PC-9 (cell line): ENCODE results near the gene UNC13D. TPM values are rescaled to one million over a fixed set of nuclear protein-coding genes. Genes with fewer than 3 reads are reported as not detected.

Experiments
- BruUV-seq: library from RNA; stranded (reverse); fragments of 400-500 nt; replicated peaks from 2 replicates; lab custom pipeline; 2021; lab: Mats Ljungman, UMichigan
- CTCF ChIA-PET: fragments of 300-600 bp; sonication (Branson Sonifier 250); formaldehyde crosslinking; loops from one replicate; lab custom pipeline; 2022; ENCODE audit warnings: antibody characterized with exemption; lab: Charles Lee
- POLR2A ChIA-PET: fragments of 300-600 bp; sonication (Branson Sonifier 250); formaldehyde crosslinking; loops from one replicate; lab custom pipeline; 2022; ENCODE audit warnings: antibody characterized with exemption; ENCODE audit not compliant: unreplicated experiment; lab: Charles Lee
- DNase-seq, 2 experiments: peaks; one replicate each; pipeline versions ENCODE4 v3.0.0 to v3.0.0-alpha.2; 2015 to 2022; ENCODE audit warnings: mixed read lengths in 1 of 2
- H2AFZ ChIP-seq: fragments of 200-600 bp; sonication (generic); 2 replicates; pipeline ENCODE4 v1.8.1; 2017; ENCODE audit warnings: antibody characterized with exemption
- H3F3A ChIP-seq: fragments of 200-600 bp; sonication (generic); 2 replicates; pipeline ENCODE4 v1.8.1; 2017; ENCODE audit warnings: antibody characterized with exemption, mild to moderate bottlenecking, low read depth; ENCODE audit not compliant: insufficient read depth
- H3K27ac ChIP-seq: fragments of 200-600 bp; sonication (generic); 2 replicates; pipeline ENCODE4 v1.6.1; 2016; ENCODE audit warnings: mixed run types
- H3K27me3 ChIP-seq: fragments of 200-600 bp; sonication (generic); 2 replicates; pipeline ENCODE4 v1.6.1; 2016; ENCODE audit warnings: low read depth, mixed run types; ENCODE audit not compliant: insufficient read depth
- H3K36me3 ChIP-seq: fragments of 200-600 bp; sonication (generic); 2 replicates; pipeline ENCODE4 v1.6.1; 2016; ENCODE audit warnings: low read depth, mixed run types
- H3K4me1 ChIP-seq: fragments of 200-600 bp; sonication (generic); replicated peaks from 2 replicates; pipeline ENCODE4 v1.6.1; 2016; ENCODE audit warnings: mixed run types; ENCODE audit not compliant: insufficient read depth
- H3K4me2 ChIP-seq: fragments of 200-600 bp; sonication (generic); 2 replicates; pipeline ENCODE4 v1.6.1; 2017; ENCODE audit warnings: mixed run types
- H3K4me3 ChIP-seq: fragments of 200-600 bp; sonication (generic); 2 replicates; pipeline ENCODE4 v1.6.1; 2016; ENCODE audit warnings: mixed run types
- H3K79me2 ChIP-seq: fragments of 200-600 bp; sonication (generic); 2 replicates; pipeline ENCODE4 v1.6.1; 2017; ENCODE audit warnings: low read depth, mixed run types
- H3K9me2 ChIP-seq: fragments of 200-600 bp; sonication (generic); 2 replicates; pipeline ENCODE4 v1.8.1; 2017; ENCODE audit warnings: mild to moderate bottlenecking; ENCODE audit not compliant: insufficient read depth
- H3K9me3 ChIP-seq: fragments of 200-600 bp; sonication (generic); 2 replicates; pipeline ENCODE4 v1.8.1; 2016; ENCODE audit warnings: low read depth; ENCODE audit not compliant: insufficient read depth
- H4K20me1 ChIP-seq: fragments of 200-600 bp; sonication (generic); 2 replicates; pipeline ENCODE4 v1.8.1; 2017; ENCODE audit not compliant: insufficient read depth
- EZH2 ChIP-seq: fragments of 200-600 bp; sonication (generic); IDR thresholded peaks from 2 replicates; pipeline ENCODE4 v1.8.0; 2017; ENCODE audit warnings: antibody characterized with exemption, low read depth
- intact Hi-C: fragments of 100-400 bp; cut with micrococcal nuclease; formaldehyde crosslinking; loops from one replicate; pipeline ENCODE4 v1.10.0; 2022; ENCODE audit not compliant: unreplicated experiment
- total RNA-seq: library from RNA; stranded (reverse); gene quantifications from 2 replicates; pipeline ENCODE4 v1.2.3, GENCODE V29; 2021
- TF ChIP-seq, protein P1 (sequence below): fragments of 200-600 bp; sonication (generic); conservative IDR thresholded peaks from 2 replicates; pipeline ENCODE4 v1.6.1; 2017; ENCODE audit warnings: mixed run types, antibody characterized with exemption, mild to moderate bottlenecking, moderate library complexity

The UNC13D gene
- total RNA-seq, 1 experiment from 2014 or later, result 94.4 TPM

DNA sequence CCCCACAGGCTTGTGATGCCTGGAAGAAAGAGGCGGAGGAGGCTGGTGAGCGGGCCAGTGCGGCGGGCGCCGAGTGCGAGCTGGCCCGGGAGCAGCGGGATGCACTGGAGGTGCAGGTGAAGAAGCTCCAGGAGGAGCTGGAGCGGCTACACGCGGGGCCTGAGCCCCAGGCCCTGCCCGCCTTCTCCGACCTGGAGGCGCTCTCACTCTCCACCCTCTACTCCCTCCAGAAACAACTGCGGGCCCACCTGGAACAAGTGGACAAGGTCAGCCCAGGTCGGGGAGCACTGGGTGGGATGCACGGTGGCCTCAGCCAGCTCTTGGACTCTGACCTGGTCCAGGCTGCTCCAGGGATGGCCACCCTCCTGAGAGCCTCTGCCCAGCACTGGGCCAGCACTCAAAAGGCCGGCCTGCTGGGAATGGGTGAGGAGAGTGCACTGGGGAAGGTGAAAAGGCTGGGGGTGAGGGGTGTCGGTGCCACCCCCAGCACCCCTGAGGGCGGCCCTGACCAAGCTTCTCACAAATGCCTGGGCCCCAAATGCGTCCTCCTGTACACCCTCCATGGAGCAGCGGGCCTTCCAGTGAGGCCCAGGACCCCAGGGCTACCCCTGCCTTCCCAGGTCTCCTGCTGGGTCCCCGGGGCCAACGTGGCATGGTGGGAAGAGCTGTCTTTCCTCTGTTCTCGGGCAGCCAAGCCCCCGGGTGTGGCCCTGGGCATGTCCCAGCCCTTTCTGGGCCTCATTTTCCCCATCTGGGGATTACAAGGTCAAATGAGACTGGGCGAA lies 20.8 kb downstream of the UNC13D start:
- CTCF ChIA-PET, result no interaction called here
- POLR2A ChIA-PET, result no interaction called here

DNA sequence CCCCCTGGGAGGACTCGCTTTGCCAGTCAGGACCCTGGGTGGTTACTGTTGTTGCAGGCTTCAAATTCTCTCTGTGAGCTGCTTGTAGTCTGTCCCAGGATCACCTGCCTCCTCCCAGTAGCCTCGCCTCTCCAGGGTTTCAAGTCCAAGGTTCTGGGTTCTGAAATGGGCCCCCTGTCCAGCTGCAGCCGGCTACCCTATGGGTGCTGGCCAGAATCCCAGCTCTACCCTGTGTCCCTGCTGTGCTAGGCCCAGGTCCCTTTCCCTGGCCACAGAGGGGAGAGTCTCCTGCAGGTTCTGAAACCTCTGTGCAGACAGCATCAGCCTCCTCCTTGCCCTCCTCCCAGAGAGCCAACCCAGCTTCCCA lies 21.4 kb downstream of the UNC13D start:
- Histone ChIP-seq H3K36me3 (peaks cover 10% of the 10 kb centered on the region), H3K4me2 (no peak overlapping the region), H3K79me2 (no peaks in the 10 kb centered on the region), H4K20me1 (no peaks in the 10 kb centered on the region), H3K9me3 (no peaks in the 10 kb centered on the region), H3F3A (peaks cover 22% of the 10 kb centered on the region; the same call in 1 of the 2 replicates), H2AFZ (no peak overlapping the region), H3K4me1 (no peaks in the 10 kb centered on the region), H3K27me3 (no peaks in the 10 kb centered on the region), H3K4me3 (no peak overlapping the region), H3K27ac (no peak overlapping the region), H3K9me2 (no peaks in the 10 kb centered on the region)
- POLR2A ChIA-PET, result no interaction called here
- TF ChIP-seq, protein P1, sequence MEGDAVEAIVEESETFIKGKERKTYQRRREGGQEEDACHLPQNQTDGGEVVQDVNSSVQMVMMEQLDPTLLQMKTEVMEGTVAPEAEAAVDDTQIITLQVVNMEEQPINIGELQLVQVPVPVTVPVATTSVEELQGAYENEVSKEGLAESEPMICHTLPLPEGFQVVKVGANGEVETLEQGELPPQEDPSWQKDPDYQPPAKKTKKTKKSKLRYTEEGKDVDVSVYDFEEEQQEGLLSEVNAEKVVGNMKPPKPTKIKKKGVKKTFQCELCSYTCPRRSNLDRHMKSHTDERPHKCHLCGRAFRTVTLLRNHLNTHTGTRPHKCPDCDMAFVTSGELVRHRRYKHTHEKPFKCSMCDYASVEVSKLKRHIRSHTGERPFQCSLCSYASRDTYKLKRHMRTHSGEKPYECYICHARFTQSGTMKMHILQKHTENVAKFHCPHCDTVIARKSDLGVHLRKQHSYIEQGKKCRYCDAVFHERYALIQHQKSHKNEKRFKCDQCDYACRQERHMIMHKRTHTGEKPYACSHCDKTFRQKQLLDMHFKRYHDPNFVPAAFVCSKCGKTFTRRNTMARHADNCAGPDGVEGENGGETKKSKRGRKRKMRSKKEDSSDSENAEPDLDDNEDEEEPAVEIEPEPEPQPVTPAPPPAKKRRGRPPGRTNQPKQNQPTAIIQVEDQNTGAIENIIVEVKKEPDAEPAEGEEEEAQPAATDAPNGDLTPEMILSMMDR, result no peak
- TF ChIP-seq EZH2, result no peak
- intact Hi-C loops, result no loop called here
- BruUV-seq, result no TSS peak
- DNase-seq, result no peak
- CTCF ChIA-PET, result interaction anchor here (0.6 kb wide), 1 partner anchor 17 kb away, joined by 3 read pairs; no protein-coding TSS in a partner anchor

More for the DNA sequence above, 20.8 kb downstream of the UNC13D start:
- TF ChIP-seq, protein P1, result no peak
- no peak for TF ChIP-seq EZH2
- peaks cover 28% of the 10 kb centered on the region; the same call in 1 of the 2 replicates for H3F3A ChIP-seq
- intact Hi-C loops, result no loop called here
- no peaks in the 10 kb centered on the region for H3K9me3 ChIP-seq
- H4K20me1 ChIP-seq, result no peaks in the 10 kb centered on the region
- no peak overlapping the region for H2AFZ ChIP-seq
- no peak overlapping the region for H3K4me3 ChIP-seq
- no peak overlapping the region for H3K4me2 ChIP-seq
- no peak for DNase-seq
- no peak overlapping the region for H3K27ac ChIP-seq
- no peaks in the 10 kb centered on the region for H3K79me2 ChIP-seq
- H3K9me2 ChIP-seq, result no peaks in the 10 kb centered on the region
- H3K27me3 ChIP-seq, result no peaks in the 10 kb centered on the region
- H3K36me3 ChIP-seq, result peaks cover 9% of the 10 kb centered on the region
- no TSS peak for BruUV-seq
- no peaks in the 10 kb centered on the region for H3K4me1 ChIP-seq

DNA sequence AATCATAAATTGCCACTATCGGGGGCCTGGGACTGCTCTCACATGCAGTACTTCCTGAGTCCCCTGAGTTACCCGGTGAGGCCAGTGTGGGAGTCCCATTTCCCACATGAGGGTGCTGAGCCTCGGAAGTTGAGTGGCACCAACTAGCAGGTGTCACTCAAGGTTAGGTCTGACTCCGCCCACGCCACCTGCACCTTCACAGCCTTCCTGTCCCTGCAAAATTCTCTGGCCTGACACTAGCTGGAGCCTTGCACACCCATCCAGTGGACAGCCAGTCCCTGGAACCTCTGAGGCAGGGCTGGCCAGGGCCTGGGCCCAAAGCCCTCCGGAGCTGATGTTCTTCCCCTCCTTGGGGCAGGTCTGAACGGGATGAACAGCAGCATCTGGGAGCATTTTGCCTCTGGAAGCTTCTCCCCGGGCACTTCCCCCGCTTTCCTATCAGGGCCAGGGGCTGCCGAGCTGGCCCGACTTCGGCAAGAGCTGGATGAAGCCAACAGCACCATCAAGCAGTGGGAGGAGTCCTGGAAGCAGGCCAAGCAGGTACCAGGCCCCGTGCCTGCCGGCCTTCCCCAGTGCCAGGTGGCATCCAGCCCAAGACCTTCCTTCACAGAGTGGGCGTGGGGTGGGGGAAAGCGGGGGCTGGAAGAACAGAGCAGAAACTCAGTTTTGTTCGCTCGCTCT lies 21.9 kb downstream of the UNC13D start:
- H3K79me2 ChIP-seq, result no peaks in the 10 kb centered on the region
- no peak overlapping the region for H2AFZ ChIP-seq
- H3K36me3 ChIP-seq, result peaks cover 10% of the 10 kb centered on the region
- TF ChIP-seq EZH2, result no peak
- TF ChIP-seq, protein P1, result no peak
- no peaks in the 10 kb centered on the region for H3K4me1 ChIP-seq
- no TSS peak for BruUV-seq
- H3K9me2 ChIP-seq, result no peaks in the 10 kb centered on the region
- H4K20me1 ChIP-seq, result no peaks in the 10 kb centered on the region
- intact Hi-C loops, result no loop called here
- no peak overlapping the region for H3K4me2 ChIP-seq
- H3F3A ChIP-seq, result peaks cover 19% of the 10 kb centered on the region; the same call in 1 of the 2 replicates
- H3K27ac ChIP-seq, result no peak overlapping the region
- ChIA-PET CTCF (interaction anchor here (0.6 kb wide), 1 partner anchor 17 kb away, joined by 3 read pairs; no protein-coding TSS in a partner anchor), POLR2A (no interaction called here)
- no peaks in the 10 kb centered on the region for H3K9me3 ChIP-seq
- no peak overlapping the region for H3K4me3 ChIP-seq
- H3K27me3 ChIP-seq, result no peaks in the 10 kb centered on the region
- DNase-seq, result no peak
